Measurements from ENCODE around the gene STK36.
A peak's percentile ranks its signal among the peaks of the same experiment; 100 is the strongest.

STK36 gene

DNA sequence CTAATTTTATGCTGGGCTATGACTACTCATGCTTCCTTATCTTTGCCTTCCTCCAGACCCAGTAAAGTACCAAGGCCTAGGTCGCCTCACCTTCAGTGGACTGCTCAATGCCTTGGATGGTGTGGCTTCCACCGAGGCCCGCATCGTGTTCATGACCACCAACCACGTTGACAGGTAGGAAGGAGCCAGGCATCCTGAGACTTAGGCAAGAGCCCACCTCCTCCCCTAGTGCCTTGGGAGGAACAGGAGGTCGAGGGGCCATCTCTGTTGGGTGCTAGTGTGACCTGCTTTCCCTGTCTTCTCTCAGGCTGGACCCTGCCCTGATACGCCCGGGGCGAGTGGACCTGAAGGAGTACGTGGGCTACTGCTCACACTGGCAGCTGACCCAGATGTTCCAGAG is 9.1 kb upstream of the STK36 start:
- DNase-seq (ENCODE audit: low read depth in 3 of 3) = no peak

DNA sequence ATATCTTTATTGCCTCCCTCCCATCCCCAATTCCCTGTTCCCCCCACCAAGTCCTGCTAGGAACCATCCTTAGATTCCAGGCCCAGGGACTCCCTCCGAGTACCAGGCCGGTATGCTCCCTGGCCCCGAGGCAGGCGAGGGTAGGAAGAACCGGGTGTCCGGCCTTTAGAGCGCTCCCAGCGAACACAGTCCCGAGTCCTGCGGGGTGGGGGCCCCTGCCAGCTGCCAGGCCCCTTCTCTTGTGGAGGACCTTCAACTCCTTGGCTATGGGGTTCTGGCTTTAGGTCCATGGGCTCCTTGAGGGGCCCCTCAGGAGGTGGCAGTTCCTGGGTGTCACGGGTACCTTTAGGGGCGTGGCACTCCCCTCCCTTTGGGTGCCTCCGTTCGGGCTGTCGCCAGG is 8.0 kb upstream of the STK36 start:
- no peak for DNase-seq (ENCODE audit: low read depth in 3 of 3)

DNA sequence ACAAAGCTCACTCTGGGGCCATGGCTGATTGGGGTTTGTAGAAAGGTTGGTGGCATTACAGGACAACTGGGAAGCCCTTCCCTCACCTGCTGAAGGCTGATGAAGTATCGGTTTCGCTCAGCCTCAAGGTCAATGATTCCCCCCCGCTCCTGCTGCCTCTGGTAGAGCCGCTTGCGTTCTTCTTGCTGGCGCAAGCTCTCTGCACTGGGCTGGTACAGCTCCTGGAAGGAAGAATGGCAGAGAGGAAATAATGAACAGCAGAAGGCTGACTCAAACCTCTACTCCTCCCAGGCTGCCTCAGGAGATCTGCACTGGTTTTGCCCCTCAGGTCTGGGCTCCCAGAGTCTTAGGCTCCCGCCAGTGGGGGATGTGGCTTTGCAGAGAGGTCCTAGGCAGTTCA is 7.2 kb upstream of the STK36 start:
- DNase-seq (ENCODE audit: low read depth in 3 of 3) = no peak

DNA sequence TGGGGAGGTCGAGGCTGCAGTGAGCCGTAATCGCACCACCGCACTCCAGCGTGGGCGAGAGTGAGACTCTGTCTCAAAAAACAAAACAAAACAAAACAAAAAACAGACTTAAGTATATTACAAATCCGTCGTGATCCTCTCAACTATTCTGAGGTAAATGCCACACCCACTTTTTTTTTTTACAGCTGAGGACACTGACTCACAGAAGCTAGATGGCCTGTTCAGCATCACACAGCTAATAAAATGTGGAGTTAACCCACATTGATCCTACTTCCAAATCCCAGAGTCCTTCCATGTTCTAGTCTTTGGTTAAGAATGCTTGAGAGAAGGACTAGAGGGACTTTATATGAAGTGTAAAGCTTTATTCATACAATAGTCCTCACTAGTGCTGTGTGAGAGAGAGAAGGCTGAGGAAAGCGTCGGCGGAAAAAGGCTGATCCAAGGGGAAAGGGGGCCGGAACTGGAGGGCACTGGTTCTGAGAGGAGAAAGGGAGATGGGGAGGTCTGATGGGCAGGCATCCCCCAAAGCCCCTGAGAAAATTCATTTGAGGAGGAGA is 711 bp upstream of the STK36 start:
- DNase-seq (ENCODE audit: low read depth in 3 of 3) = no peak

DNA sequence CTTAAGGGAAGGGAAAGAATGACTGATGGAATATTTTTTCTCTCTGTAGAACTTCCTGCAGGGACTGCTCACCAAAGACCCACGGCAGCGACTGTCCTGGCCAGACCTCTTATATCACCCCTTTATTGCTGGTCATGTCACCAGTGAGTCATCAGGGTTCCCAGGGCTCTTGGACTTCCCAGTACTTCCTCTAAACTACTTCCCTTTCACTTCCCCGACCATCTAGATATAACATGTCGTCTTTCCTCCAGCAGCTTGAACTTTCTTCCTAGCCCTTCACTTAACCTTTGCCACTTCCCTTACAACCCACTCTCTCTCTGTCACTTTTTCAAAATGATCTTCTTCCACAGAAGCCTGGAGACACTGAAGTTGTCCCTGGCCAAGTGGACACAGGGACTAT is 7.2 kb downstream of the STK36 start:
- no peak for DNase-seq (ENCODE audit: low read depth in 3 of 3)

DNA sequence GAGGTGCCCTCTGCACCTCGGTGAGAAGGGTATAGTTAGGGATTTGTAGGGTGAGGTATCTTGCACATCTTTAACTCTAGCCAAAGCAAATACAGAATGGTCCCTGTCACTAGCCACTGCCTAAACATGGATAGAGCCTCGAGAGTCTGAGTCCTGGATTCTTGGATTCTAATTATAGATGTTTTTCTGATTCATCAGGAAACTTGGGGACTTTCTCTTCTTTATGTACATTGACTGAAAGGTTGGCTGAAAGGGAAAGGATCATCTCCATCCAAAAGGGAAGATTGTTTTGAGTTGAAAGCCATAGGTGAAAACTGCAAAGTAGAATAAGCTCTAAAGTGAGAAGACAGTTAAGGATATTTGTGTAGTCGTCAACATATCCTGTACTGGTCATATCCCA is 8.2 kb downstream of the STK36 start:
- no peak for DNase-seq (ENCODE audit: low read depth in 3 of 3)

DNA sequence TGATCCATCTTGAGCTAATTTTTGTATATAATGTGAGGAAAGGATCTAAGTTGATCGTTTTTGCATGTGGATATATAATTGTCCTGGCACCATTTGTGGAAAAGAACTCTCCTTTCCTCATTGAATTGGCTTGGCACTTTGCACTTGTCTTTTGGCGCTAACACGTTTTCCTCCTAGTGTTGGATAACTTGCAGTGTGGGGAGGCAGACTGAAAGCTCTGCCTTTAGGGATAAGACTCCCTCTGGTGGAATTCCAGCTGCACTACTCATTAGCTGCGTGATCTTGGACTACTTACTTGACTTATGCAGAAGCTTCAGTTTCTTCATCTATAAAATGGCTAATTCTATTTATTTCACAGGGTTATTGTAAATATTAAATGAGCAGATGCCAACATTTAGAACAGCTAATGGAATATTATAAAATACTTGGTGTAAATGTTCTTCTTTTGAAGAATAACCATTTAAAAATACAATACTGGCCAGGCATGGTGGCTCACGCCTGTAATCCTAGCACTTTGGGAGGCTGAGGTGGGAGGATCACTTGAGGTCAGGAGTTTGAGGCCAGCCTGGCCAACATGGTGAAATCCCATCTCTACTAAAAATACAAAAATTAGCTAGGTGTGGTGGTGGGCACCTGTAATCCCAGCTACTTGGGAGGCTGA is 15.6 kb downstream of the STK36 start:
- peak in 1 of 3 experiments; percentile 9 for DNase-seq (ENCODE audit: low read depth in 3 of 3)

DNA sequence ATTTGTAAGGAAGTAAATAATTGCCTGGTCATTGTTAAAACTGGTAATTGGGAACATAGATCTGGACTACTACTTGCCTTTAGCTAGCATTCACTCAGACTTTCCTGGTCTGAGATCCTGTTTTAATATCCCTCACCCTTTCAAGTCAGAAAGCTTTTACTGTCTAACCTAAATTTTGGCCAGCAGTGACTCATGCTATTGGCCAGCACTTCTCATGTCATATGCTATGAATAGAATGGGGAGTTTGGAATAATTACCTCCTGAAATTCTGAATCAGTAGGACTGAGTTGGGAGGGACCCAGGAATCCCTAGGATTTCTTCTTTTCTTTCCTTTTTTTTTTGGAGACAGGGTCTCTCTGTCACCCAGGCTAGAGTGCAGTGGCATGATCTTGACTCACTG is 19.3 kb downstream of the STK36 start:
- DNase-seq (ENCODE audit: low read depth in 3 of 3) = no peak

DNA sequence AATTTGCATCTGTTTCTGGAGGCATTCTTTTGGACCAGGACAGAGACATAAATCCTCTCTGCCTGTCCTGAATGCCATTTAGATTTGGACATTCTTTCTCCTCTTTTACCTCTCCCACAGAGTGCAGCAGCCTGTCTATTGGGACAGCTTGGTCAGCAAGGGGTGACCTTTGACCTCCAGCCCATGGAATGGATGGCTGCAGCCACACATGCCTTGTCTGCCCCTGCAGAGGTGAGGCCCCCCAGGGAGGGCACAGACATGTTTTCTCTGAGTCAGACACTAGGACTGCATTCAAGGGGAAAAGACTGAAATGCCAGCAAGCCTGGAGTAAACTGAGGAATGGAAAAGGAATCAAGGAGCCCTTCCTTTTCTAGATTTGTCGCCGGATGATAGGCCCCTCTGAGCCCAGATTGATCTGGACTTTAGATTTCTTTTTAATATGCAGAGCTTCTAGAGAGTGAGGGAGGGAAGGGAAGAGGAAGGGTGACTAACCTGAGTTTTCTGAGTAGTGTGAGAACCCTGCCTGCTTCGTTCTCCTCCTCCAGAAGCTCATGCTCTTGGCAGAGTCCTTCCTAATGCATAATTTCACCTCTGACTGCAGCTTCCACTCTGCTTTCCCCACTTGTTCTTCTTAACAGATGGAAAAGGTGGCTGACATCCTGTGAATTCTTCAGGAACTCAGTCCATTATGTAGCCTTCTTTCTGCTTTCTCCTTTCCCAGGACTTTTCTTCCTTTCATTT is 22.7 kb downstream of the STK36 start:
- DNase-seq (ENCODE audit: low read depth in 3 of 3) = no peak

DNA sequence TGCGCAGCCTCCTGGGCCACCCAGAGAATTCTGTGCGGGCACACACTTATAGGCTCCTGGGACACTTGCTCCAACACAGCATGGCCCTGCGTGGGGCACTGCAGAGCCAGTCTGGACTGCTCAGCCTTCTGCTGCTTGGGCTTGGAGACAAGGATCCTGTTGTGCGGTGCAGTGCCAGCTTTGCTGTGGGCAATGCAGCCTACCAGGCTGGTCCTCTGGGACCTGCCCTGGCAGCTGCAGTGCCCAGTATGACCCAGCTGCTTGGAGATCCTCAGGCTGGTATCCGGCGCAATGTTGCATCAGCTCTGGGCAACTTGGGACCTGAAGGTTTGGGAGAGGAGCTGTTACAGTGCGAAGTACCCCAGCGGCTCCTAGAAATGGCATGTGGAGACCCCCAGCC is 27.0 kb downstream of the STK36 start:
- no peak for DNase-seq (ENCODE audit: low read depth in 3 of 3)

DNA sequence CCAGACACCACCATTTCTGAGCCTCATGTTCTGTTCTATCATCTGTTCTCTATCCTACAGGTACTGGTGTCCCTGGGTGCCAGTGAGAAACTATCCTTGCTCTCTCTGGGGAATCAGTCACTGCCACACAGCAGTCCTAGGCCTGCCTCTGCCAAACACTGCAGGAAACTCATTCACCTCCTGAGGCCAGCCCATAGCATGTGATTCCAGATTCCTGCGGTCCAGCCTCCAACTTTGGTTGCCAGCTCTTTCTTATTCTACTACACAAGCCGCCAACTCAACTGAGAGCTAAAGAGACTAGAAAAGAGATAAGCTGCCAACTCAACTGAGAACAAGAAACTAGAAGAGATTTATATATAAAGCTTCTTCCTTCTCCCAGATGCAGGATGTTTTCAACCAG is 29.9 kb downstream of the STK36 start:
- no peak for DNase-seq (ENCODE audit: low read depth in 3 of 3)

DNA sequence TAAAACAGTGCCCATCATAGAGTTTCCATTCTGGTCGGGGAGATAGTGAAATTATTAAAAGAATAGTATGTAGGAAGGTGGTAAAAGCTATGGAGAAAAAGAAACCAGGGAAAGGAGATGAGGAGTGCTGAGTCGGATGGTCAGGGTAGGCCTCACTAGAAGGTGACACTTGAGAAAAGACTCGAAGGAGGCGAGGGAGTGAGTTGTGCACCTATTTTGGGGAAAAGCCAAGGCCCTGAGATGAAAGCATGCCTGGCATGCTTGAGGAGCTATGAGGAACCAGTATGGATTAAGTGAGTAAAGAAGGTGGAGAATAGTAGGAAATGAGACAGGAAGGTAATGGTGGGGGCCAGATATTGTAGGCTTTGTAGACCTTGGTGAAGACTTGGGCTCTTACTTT is 31.5 kb downstream of the STK36 start:
- DNase-seq (ENCODE audit: low read depth in 3 of 3) = no peak

DNA sequence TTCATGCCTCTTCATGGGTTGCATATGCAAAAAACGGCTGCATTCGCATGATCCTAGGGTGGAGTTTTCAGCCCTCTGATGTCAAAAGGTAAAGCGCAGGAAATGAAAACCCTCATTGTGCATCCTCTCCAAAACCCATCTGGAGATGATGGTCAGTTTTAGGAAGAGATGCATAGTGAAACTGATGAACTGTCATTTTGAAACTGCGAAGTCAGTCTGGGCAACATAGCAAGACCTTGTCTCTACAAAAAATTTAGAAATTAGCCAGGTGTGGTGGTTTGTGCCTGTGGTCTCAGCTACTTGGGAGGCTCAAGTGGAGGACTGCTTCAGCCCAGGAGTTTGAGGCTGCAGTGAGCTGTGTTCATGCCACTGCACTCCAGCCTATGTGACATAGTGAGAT is 36.2 kb downstream of the STK36 start:
- DNase-seq (ENCODE audit: low read depth in 3 of 3) = no peak

DNA sequence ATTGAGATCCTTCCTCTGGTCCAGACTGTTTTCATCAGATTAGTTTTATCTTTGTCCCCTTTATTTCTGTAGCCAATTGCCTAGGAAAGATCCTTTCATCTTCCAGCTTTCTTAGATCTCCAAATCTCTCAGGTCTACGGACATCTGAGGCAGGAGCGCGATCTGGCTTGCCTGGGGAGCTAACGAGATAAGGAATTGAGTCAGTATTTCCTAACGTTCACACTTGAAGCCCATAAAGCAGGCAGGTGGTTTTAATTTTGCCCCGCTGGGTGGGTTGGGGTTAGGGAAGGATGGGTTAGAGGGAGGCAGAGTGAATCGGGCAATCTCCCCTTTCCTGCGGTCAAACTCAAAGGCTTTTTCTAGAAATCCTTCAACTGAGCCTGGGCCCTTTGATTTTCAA is 38.0 kb downstream of the STK36 start:
- no peak for DNase-seq (ENCODE audit: low read depth in 3 of 3)

DNA sequence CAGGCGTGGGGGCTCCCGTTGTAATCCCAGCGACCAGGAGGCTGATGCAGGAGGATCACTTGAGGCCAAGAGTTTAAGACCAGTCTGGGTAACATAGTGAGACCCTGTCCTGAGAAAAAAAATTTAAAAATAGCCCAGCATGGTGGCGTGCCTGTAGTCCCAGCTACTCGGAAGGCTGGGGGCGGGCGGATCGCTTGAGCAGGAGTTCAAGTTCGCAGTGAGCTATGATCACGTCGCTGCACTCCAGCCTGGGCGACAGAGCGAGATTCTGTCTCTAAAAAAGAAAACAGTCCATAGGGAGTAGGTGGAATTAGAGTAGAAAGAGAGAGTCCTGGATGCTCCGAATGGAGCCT is 38.4 kb downstream of the STK36 start:
- DNase-seq (ENCODE audit: low read depth in 3 of 3) = no peak

DNA sequence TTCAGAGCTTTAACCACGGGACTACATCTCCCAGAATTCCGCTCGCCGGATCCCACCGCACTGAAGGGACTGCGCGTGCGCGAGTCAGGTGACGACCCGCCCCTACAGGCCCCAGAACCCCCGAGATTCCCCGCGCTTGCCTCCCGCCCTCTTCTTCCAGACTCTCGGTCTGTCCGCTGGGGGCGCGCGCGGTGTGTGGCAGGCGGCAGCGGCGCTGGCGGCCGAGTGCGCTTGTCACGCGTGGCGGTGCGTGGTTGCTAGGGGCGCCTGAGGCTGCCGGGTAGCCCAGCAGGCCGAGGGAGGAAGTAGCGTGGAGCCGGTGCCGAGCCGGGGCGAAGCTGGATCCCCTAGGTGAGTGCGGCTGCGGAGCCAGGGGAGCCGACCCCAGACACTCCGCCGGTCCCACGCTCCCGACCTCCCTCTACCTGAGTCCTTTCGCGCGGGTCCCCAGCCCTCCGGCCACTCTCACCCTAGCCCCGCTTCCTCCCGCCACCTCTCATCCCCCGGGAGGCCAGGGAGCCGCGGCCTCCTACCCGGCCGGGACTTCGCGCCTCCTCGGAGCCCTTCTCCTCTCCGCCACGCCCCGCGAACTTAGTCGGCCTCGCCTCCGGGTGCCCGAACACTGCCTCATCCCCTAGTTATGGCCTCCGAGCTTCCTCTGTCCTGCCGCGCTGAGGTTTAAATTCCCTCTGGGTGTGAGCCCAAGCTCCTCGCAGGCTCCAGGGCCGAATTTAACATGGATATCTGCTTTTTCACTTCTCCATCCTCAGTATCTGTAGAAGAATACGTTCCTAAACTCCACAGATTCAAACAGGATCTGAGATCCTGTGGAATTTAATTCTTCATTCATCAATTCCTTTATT is 39.0 kb downstream of the STK36 start, which contains the start of gene TTLL4:
Gene TTLL4 (plus strand): TSS at position 149 of the 863 bp plus-strand sequence. CDS start 26,842 bp downstream, outside the sequence.
- DNase-seq (ENCODE audit: low read depth in 3 of 3) = peak; percentile 97 to 98 (median 97)

DNA sequence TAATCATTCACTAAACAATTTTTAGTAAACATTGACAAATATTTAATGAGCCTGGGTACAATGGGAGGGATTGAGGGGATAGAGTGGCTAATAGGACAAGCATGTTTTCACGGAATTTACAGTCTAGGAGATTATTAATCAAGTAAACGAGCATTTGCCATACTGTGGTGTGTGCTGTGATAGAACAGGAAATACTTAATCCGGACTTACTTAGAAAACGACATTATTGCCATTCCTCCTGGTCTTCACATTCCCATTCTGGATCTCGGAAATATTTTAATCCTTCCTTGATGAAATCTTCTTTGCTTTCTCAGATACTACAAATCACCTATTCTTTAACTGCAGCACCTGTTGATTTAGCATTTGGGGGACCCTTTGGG is 39.7 kb downstream of the STK36 start:
- no peak for DNase-seq (ENCODE audit: low read depth in 3 of 3)

DNA sequence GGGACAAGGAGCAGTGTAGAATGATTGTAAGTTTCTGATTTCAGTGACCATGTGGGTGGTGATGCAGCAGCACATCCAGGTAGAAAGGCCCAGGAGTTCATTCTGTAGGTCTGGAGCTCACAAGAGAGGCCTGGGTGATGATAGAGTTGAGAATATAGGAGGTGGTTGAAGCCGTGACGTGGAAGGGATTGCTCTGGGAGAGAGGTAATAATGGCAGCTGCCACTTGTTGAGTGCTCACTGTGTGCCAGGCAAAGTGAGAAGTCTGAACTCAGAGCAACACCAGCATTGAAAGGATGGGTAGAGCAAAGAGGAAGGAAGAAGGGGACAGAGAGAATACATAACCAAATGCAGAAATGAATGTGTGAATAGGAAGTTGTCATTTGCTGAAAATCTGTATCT is 42.0 kb downstream of the STK36 start:
- DNase-seq (ENCODE audit: low read depth in 3 of 3) = no peak

DNA sequence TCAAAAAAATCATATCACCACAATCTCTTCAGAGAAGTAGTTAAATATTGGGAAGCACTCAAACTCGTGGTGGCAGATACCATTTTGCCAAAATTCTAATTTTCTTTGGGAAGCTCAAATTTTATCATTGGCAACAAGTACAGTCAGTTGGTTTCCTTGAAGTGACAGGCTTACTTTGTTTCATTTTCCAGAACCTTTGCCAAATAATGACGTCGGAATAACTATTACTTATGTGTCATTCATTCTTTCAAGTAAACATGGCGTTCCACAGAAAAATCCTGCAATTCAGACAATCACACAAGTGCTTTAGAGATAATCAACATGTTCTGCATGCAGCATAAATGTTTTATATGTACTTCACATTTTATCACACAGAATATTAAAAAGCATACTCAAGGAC is 44.2 kb downstream of the STK36 start:
- DNase-seq (ENCODE audit: low read depth in 3 of 3) = no peak

DNA sequence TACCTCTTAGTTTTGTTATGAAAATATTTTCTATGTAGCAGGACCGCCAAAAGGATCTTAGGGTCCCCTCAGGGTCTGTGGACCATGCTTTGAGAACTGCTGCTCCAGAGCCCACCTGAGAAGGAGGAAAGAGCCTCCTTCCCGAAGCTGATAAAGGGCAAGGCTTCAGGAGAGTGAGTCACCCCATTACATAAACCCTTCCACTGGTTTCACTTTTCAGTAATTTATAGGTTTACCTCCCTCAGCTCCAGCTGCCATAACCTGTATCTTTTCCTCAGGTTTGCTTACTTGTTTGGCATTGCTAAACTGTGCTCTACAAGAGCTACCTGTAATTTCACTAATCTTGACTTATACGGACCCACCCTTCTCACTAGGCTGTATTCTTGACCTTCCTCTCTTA is 45.4 kb downstream of the STK36 start:
- no peak for DNase-seq (ENCODE audit: low read depth in 3 of 3)

DNA sequence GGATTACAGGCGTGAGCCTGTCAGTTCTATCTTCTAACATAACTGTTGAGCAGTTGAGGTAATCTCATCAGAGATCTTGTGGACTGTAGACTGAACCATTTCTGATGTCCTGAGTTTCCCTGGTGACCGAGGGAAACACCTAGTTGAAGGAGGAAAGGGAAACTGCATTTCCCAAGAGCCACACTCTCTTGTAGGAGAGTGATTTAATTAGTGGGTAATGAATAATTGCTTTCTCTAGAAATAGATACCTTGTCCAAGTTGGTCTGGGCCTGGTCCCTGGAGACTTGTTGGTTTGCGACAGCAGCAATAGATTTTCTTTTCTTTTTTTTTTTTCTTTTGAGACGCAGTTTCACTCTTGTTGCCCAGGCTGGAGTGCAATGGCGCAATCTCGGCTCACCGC is 46.2 kb downstream of the STK36 start:
- DNase-seq (ENCODE audit: low read depth in 3 of 3) = no peak

DNA sequence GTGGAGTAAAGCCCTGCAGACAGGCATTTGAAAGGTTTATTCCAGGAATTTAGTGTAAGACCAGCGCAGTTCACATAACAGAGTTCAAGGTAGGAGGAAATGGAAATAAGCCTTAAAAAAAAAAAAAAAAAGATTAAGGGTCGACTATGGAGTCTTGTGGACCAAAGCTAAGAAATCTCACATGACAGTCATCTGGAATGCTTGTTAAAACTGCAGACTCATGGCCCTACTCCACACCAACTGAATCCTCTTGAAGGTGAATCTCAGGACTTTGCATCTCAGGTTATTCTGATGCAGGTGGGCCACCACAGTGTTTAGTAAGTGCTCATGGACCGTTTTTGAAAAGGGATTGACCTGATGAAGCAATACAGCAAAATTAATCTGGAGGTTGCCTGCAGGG is 47.6 kb downstream of the STK36 start:
- no peak for DNase-seq (ENCODE audit: low read depth in 3 of 3)

All from stimulated activated CD4-positive, alpha-beta T cell treated with anti-CD3 and anti-CD28 coated beads, TNF-alpha, amount 100 ng/mL, for 4 hours (primary cell).